Spleen (tissue), 7 donors: ENCODE results near the gene JAGN1.

Source experiments
- CTCF ChIP-seq, 11 experiments: fragments of 200-600 bp in 7 of 11; fragments of 450-650 bp in 4 of 11; sonication (generic) in 4 of 11; IDR thresholded peaks in 8 of 11; conservative IDR thresholded peaks in 3 of 11; 1 replicate in 7 of 11; 2 replicates in 4 of 11; pipeline versions ENCODE4 v1.4.0 to v1.8.0; 2016 to 2021; ENCODE audit warnings: antibody characterized with exemption in 11 of 11, inconsistent platforms in 4 of 11, mild to moderate bottlenecking in 1 of 11
- POLR2A ChIP-seq, 3 donors: fragments of 450-650 bp; IDR thresholded peaks; one replicate each; pipeline ENCODE4 v1.5.1; 2017; ENCODE audit warnings: antibody characterized with exemption in 3 of 3, mild to moderate bottlenecking in 1 of 3
- POLR2AphosphoS5 ChIP-seq, 3 donors: sonication (generic); formaldehyde crosslinking; IDR thresholded peaks; one replicate each; pipeline ENCODE4 v1.5.1; 2017; ENCODE audit warnings: antibody characterized with exemption in 3 of 3
- donor health status: DM: no; HTN: no; CAD: no; lungs with moderate emphysema.
- donor health status: DM: no; HTN: no; CAD: no.
- donor health status: DM: no; HTN: no; CAD: no.

GRCh38 chr3:9890249-9891071, at the start of gene JAGN1:
- TF ChIP-seq POLR2A (IDR thresholded peaks at IDR 0.05), result peak in 2 of 3 donors; percentile 17 to 71
- peak; percentile 97 to 98 (median 97) for TF ChIP-seq POLR2AphosphoS5 (IDR thresholded peaks at IDR 0.05)
- peak in 5 of 11 experiments; percentile 10 to 35 (median 25) for TF ChIP-seq CTCF (IDR thresholded peaks at IDR 0.05 in 8 of 11, conservative IDR thresholded peaks at IDR 0.05 in 3 of 11)
